Stimulated activated CD4-positive, alpha-beta T cell treated with anti-CD3 and anti-CD28 coated beads, Interleukin-12 subunit alpha, Interleukin-12 subunit beta, amount 100 ng/mL, for 48 hours (primary cell): ENCODE data around the gene FAM76B.

Source experiments
- DNase-seq, 3 donors: peaks; one replicate each; pipeline ENCODE4 v3.0.0-alpha.2; 2020; ENCODE audit warnings: low read depth in 2 of 3, low spot score in 1 of 3

FAM76B gene

DNA sequence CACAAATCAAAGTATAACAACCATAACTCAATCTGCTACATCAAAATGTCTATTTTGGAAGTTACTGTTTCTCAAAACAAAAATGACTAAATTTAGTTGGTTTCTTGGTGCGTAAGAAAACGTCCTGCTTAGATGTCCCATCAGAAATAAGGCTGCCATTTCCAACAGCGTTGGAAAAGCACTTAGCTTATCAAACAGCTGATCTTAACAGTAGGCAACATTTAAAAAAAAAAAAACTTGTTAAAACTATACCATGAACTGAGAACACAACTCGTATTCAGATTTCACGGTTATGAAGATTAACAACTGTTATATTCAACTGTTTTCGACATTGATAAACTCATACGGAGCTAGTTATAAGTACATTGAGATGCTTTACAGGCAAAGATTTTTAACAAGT lies 3.1 kb upstream of the FAM76B start:
- no peak for DNase-seq

DNA sequence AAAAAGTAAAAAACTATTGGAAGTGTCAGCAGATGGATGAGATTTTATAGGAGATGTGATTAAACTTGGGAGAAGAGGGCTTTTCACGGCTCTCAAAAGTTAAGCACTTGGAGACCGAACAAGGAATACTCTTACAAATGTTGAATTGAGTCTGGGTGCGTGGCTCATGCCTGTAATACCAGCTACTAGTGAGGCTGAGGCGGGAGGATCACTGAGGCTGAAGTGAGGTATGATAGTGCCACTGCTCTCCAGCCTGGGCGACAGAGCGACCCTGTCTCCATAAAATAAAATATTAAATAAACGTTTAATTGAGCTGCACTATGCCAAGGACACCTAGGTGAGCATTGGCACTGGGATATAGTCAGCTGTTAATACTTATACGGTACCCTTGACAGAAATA lies 2.6 kb upstream of the FAM76B start:
- no peak for DNase-seq

GRCh38 chr11:95791709-95792033 lies 2.1 kb upstream of the FAM76B start:
- DNase-seq, result no peak

DNA sequence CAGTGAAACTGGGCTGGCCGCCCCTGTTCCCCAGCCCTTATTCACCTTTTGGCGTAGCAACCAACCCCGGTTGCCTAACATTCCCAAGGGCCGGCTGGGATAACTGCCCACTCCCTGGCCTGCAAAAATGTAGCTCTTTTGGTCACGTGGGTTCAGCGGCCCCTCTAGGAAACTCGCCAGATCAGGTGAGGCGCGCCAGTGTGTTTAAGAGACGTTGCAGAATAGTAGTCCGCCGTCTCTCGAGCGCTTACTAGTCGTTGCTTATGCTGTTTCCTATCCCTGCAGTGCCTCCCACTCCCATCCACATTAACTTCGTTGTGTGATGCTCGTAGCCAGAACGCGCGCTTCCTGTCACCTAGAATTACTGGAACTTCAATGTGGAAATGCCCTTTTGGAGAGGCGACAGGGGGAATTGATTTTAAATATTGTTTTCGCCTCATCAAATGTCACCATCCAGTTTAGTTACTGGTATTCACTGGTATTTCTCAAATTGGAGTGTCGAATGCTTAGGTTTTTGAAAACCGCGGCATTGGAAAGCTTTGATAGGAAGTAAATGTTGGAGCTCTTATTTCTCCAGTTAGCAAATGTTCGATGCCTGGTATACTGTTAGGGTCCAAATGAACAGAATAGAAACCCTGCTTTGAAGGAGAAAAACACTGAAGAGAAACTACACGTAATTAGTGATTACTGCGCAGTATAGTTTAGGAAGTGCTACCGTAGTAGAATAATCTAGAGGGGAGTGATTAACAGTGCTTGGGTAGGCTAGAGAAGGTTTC lies 1.5 kb upstream of the FAM76B start:
- peak; percentile 41 to 48 (median 47) for DNase-seq

- peak; percentile 91 to 96 (median 93) for DNase-seq
Measured at GRCh38 chr11:95790123-95790932, 746 bp upstream of the FAM76B start, which contains the start of gene CEP57. Gene CEP57, plus strand, starts transcription at chr11:95790498. Its CDS starts 201 bp downstream, at chr11:95790699.

DNA sequence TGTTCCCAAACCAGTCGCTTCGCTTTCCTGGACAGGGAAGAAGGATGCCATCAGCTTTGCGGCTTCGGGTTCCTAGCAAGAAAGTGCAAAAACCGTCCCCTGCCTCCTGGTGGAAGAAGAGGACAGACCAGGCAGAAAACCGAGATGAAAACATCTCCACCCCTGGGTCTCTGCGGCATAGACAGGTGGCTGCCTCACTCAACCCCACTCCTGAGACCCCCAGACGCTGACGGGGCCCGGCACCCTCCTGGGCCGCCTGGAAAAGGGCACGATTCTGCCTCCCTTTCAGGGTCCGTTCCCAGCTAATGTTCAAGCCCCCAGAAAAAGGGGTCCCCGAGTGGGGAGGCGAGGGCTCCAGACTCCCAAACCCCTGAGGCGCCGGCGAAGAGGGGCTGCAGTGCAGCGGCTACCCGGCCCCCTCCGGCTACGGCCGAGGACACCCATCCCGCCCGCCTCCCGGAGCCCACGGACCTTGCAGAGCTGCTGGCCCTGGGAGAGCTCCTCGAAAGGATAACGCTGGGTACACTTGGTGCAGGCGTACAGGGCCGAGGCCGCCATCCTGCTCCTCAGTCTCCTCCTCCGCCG lies 569 bp downstream of the FAM76B start:
- DNase-seq, result peak in 2 of 3 donors; percentile 8 to 9

DNA sequence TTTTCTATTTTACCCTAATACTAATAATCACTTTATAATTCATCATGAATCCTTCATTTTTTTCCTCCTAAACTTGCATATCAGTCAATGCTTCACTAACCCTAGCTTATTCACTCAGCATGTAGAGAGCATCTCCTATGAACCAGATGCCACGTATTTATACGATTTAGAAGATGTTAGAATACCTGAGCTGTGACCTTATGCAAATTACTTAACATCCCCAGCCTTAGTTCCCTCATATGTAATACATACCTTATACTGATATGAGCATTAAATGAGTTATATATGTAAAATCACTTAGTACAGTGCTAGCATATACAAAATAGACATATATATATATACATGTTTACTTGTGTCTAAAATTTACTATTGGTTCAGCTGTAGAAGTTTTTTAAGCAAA lies 9.0 kb downstream of the FAM76B start:
- DNase-seq, result no peak

DNA sequence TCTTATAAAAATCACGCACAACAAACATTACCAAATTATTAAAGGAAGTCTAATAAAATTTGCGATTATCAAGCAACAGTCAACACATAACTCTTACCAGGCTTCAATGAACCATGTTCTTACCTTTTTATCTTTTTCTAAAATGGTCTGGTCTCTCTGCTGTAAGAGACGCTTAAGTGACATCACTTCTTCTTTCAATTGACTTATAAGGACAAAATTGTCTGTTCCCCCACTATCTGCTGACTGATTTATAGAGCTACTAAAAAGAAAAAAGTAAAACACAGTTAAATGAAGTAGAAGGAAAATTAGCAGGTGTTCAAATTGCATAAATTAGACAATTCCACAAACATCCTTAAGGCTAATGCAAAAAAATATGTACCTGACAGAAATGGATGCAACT lies 10.9 kb downstream of the FAM76B start:
- no peak for DNase-seq

GRCh38 chr11:95776859-95777258 lies 12.7 kb downstream of the FAM76B start:
- DNase-seq, result no peak

DNA sequence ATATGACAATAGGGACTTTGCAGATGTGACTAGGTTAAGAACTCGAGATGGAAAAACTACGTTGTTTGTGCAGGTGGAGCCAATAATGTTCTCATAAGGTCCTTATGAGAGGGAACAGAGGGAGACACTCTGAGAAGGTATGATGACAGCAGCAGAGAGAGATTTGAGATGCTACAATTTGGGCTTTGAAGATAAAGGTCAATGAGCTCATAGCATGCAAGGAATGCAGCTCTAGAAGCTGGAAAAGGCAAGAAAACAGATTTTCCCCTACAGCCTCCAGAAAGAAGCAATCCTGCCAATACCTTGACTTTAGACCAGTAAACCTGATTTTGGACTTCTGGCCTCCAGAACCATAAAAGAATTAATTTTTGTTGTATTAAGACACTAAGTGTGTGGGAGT lies 21.1 kb downstream of the FAM76B start:
- DNase-seq, result no peak

DNA sequence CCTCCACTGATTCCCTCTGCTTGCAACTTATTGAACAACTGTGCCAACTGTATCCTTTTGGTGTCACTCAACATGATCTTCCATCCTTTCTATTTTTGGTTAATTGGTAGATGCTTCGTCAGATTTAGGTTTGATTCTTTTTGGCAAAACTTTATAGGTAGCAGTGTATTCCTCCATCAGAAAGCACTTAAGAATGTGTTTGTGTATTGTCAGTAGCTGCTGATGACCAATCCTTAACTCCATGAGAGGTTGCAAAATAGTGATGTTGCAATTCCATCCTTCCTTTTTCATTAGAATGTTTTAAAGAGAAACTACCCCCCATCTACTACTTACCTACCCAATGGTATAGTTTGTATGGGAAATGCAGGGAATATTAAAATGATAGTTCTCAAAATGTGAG lies 22.1 kb downstream of the FAM76B start:
- no peak for DNase-seq

GRCh38 chr11:95766701-95767100 lies 22.9 kb downstream of the FAM76B start:
- no peak for DNase-seq

GRCh38 chr11:95764267-95764898 lies 25.2 kb downstream of the FAM76B start:
- DNase-seq, result peak in 1 of 3 donors; percentile 14

- no peak for DNase-seq
Measured at GRCh38 chr11:95762534-95762933, 27.0 kb downstream of the FAM76B start.

- DNase-seq, result no peak
Measured at GRCh38 chr11:95760941-95761340, 28.6 kb downstream of the FAM76B start.

DNA sequence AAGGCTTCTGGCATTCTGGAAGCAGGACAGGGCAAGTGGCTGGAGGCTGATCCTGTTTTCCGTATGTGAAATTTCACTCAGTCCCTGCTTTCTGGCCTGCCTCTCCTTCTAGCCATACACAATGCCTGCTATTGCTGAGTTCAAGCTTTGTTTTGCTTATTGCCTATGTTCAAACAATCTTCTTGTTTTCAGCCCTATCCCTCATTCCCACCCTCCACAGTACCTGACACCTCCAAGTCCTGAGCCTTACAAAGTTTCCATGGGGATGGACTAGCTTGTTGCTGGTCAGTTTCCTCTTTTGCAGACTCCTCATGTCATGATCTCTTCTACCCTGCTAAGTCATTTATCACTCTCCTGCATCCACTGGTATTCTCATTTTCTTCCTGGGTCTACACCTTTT lies 38.1 kb downstream of the FAM76B start:
- DNase-seq, result no peak

DNA sequence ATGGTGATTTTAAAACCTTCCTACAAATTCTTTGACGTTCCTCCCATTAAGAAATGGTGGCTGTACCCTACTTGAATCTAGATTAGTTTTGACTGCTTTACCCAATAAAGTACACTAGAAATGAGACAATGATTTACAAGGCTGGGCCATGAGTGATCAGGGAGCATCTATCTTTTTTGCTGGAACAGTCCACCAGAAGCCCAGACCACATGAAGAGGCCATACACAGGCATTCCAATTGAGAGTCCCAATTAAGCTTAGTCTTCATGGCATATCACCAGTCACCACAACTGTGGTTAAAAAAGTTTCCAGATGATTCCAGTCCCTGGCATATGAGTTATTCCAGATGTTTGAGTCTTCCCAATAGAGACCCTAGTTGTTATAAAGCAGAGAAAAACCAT lies 39.5 kb downstream of the FAM76B start:
- no peak for DNase-seq

GRCh38 chr11:95739108-95739938 lies 50.3 kb downstream of the FAM76B start:
- DNase-seq, result no peak

DNA sequence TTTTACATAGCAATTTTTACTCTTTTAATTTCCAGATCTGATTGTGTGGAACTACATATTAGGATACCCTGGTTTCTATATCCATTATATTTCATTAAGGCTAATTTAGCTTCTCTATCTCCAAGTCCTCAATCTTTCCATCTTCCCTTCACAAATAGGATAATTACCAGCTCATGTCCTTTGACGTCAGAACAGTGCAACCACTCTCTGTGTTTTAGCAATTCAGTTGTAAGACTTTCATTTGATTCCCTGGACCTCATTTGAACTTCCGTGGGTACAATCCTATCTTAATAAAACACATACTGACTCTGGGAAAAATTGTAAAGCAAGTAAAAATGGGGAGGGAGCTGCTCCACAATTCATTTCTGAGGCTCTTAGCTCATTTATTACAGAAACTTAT lies 52.8 kb downstream of the FAM76B start:
- no peak for DNase-seq

GRCh38 chr11:95736355-95736754 lies 53.2 kb downstream of the FAM76B start:
- DNase-seq, result no peak
